Fibroblast of skin of scalp (primary cell): ENCODE data around the gene PCDHA9.
"Not testable (repeated sequence)": the region's sequence is repeated elsewhere in the genome, so short reads cannot be mapped to it uniquely, and the experiment has no call there.

Experiments used
- DNase-seq: peaks from one replicate; pipeline ENCODE4 v3.0.0-alpha.2; 2013

Gene PCDHA9

GRCh38 chr5:140876541-140877261 is 28.5 kb downstream of the PCDHA9 start:
- not testable (repeated sequence) for DNase-seq

DNA sequence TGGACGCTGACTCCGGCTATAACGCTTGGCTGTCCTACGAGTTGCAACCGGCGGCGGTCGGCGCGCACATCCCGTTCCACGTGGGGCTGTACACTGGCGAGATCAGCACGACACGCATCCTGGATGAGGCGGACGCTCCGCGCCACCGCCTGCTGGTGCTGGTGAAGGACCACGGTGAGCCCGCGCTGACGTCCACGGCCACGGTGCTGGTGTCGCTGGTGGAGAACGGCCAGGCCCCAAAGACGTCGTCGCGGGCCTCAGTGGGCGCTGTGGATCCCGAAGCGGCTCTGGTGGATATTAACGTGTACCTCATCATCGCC is 29.0 kb downstream of the PCDHA9 start:
- no peak for DNase-seq

DNA sequence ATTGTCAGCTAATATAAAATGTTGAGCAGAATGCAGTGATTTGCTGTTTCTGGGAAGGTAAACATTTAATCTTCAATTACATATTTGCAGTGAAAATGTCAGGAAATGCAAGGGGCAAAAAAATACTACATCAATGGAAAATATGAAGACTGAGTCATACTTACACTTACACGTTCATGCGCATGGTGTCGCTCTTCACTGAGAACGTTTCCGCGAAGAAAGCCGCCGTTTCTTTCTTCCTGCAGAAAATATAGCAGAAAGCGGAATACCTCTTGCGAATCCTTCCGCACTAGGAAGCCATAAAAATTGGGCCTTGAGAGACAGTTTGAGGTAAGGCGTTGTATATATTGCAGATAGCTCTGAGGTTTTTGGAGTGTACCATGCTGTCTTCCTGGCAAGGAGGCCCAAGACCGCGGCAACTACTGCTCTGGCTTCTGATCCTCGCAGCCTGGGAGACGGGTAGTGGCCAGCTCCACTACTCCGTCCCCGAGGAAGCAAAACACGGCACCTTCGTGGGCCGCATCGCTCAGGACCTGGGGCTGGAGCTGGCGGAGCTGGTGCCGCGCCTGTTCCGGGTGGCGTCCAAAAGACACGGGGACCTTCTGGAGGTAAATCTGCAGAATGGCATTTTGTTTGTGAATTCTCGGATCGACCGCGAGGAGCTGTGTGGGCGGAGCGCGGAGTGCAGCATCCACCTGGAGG is 33.9 kb downstream of the PCDHA9 start, which contains the start of gene PCDHA13:
PCDHA13 (plus strand) TSS at position 236 of the 702 bp plus-strand sequence; CDS start at position 381, 145 bp downstream.
- DNase-seq = no peak

GRCh38 chr5:140882591-140882899 is 34.4 kb downstream of the PCDHA9 start:
- peak; percentile 5 for DNase-seq

GRCh38 chr5:140883373-140883772 is 35.2 kb downstream of the PCDHA9 start:
- DNase-seq = no peak

GRCh38 chr5:140883927-140884697 is 35.9 kb downstream of the PCDHA9 start:
- no peak for DNase-seq
